C4-2B (cell line): ENCODE results near the gene SLC27A2.

Experiments used
- ZFX ChIP-seq: fragments of 450-650 bp; IDR thresholded peaks from 2 replicates; pipeline ENCODE4 v1.6.1; 2017
- TF ChIP-seq, protein P1 (sequence below): fragments of 450-650 bp; conservative IDR thresholded peaks from 2 replicates; pipeline ENCODE4 v1.5.1; 2017; ENCODE audit warnings: mild to moderate bottlenecking

DNA sequence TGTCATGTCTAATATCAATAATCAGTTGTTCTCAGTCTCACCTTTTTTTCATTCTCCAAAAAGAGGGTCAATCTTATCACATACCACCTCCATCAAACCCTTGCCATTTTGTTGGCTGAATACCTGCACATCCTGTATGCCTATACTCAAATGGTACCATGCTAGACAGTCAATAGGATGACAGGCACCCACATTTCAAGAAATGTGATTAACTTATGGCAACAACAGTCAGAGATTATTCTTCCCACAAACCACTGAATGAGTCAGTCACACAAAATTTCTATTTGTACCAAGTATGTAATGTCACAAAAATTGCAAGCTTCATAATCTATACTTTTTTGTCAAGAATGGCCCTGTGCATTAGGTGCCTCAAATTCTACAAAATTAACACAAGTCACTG lies 5.1 kb upstream of the SLC27A2 start:
- TF ChIP-seq, protein P1, sequence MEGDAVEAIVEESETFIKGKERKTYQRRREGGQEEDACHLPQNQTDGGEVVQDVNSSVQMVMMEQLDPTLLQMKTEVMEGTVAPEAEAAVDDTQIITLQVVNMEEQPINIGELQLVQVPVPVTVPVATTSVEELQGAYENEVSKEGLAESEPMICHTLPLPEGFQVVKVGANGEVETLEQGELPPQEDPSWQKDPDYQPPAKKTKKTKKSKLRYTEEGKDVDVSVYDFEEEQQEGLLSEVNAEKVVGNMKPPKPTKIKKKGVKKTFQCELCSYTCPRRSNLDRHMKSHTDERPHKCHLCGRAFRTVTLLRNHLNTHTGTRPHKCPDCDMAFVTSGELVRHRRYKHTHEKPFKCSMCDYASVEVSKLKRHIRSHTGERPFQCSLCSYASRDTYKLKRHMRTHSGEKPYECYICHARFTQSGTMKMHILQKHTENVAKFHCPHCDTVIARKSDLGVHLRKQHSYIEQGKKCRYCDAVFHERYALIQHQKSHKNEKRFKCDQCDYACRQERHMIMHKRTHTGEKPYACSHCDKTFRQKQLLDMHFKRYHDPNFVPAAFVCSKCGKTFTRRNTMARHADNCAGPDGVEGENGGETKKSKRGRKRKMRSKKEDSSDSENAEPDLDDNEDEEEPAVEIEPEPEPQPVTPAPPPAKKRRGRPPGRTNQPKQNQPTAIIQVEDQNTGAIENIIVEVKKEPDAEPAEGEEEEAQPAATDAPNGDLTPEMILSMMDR: no peak
- TF ChIP-seq ZFX: no peak
